Midbrain (tissue), 1 donor: Measurements from ENCODE around the gene SIX3.
A peak's percentile ranks its signal among the peaks of the same experiment; 100 is the strongest.

Source experiments
- DNase-seq: peaks from one replicate; lab custom pipeline; 2025; lab: John Stamatoyannopoulos, UW

Gene SIX3

GRCh38 chr2:44957656-44958327, 16.3 kb downstream of the SIX3 start:
- no peak for DNase-seq

- DNase-seq = no peak
Measured at GRCh38 chr2:44959855-44960254, 18.4 kb downstream of the SIX3 start.

GRCh38 chr2:44960871-44961270, 19.4 kb downstream of the SIX3 start:
- no peak for DNase-seq

- DNase-seq = no peak
Measured at GRCh38 chr2:44962176-44962695, 20.7 kb downstream of the SIX3 start.

- DNase-seq = no peak
Measured at GRCh38 chr2:44964752-44965236, 23.3 kb downstream of the SIX3 start.

- no peak for DNase-seq
Measured at GRCh38 chr2:44965684-44966083, 24.2 kb downstream of the SIX3 start.

- no peak for DNase-seq
Measured at GRCh38 chr2:44967056-44967455, 25.6 kb downstream of the SIX3 start.

GRCh38 chr2:44967727-44968432, 26.4 kb downstream of the SIX3 start:
- no peak for DNase-seq

GRCh38 chr2:44969936-44970335, 28.4 kb downstream of the SIX3 start:
- no peak for DNase-seq

GRCh38 chr2:44970846-44971450, 29.4 kb downstream of the SIX3 start:
- DNase-seq = no peak

- DNase-seq = no peak
Measured at GRCh38 chr2:44972771-44973535, 31.5 kb downstream of the SIX3 start.

GRCh38 chr2:44974064-44974715, 32.7 kb downstream of the SIX3 start:
- DNase-seq = no peak

GRCh38 chr2:44975571-44976450, 34.3 kb downstream of the SIX3 start:
- no peak for DNase-seq

- no peak for DNase-seq
Measured at GRCh38 chr2:44979581-44979980, 38.1 kb downstream of the SIX3 start.

- no peak for DNase-seq
Measured at GRCh38 chr2:44980751-44981713, 39.5 kb downstream of the SIX3 start.

GRCh38 chr2:44981714-44982108, 40.2 kb downstream of the SIX3 start:
- peak; percentile 81 for DNase-seq

- DNase-seq = no peak
Measured at GRCh38 chr2:44983836-44984604, 42.5 kb downstream of the SIX3 start.

GRCh38 chr2:44989176-44989575, 47.7 kb downstream of the SIX3 start:
- DNase-seq = no peak

- no peak for DNase-seq
Measured at GRCh38 chr2:44994377-44994776, 52.9 kb downstream of the SIX3 start.
